Glutamatergic neuron (in vitro differentiated cells): ENCODE data around the gene DEAF1. TPM values are rescaled to one million over a fixed set of nuclear protein-coding genes. Genes with fewer than 3 reads are reported as not detected.

Experiments
- DNase-seq: peaks from one replicate; pipeline ENCODE4 v3.0.0; 2022
- H3K27ac Mint-ChIP-seq: one replicate; pipeline ENCODE4 v1.8.0; 2020; ENCODE audit warnings: mild to moderate bottlenecking, mixed read lengths, inconsistent platforms; ENCODE audit not compliant: unreplicated experiment
- H3K27me3 Mint-ChIP-seq: one replicate; pipeline ENCODE4 v1.8.0; 2020; ENCODE audit warnings: mild to moderate bottlenecking, moderate library complexity, mixed read lengths, inconsistent platforms; ENCODE audit not compliant: unreplicated experiment
- H3K36me3 Mint-ChIP-seq: one replicate; pipeline ENCODE4 v1.8.0; 2020; ENCODE audit warnings: mild to moderate bottlenecking, mixed read lengths, inconsistent platforms; ENCODE audit not compliant: unreplicated experiment
- H3K4me1 Mint-ChIP-seq: one replicate; pipeline ENCODE4 v1.8.0; 2020; ENCODE audit warnings: mild to moderate bottlenecking, low read depth, mixed read lengths, inconsistent platforms; ENCODE audit not compliant: unreplicated experiment
- H3K4me3 Mint-ChIP-seq: one replicate; pipeline ENCODE4 v1.8.0; 2020; ENCODE audit warnings: mild to moderate bottlenecking, mixed read lengths, inconsistent platforms; ENCODE audit not compliant: unreplicated experiment
- H3K9me3 Mint-ChIP-seq: one replicate; pipeline ENCODE4 v1.8.0; 2020; ENCODE audit warnings: mild to moderate bottlenecking, moderate library complexity, mixed read lengths, inconsistent platforms; ENCODE audit not compliant: unreplicated experiment
- CTCF ChIP-seq: fragments of 200-600 bp; sonication (generic); IDR thresholded peaks from one replicate; pipeline ENCODE4 v1.5.0; 2021; ENCODE audit not compliant: partially characterized antibody, unreplicated experiment
- total RNA-seq: library from RNA; stranded (reverse); fragmentation: NEBNext Ultra II Directional; extraction: Animal tissue kit (Norgen Biotek cat#: 25700); gene quantifications from one replicate; pipeline ENCODE4 v1.2.1, GENCODE V29; 2021; ENCODE audit not compliant: unreplicated experiment

DEAF1 gene
- total RNA-seq, 1 donor from 2014 or later = 51.5 TPM

- no peak for TF ChIP-seq CTCF
- Mint-ChIP-seq H3K36me3 (no peaks in the 10 kb centered on the region), H3K4me1 (no peaks in the 10 kb centered on the region), H3K27ac (no peak overlapping the region), H3K27me3 (peaks cover 6% of the 10 kb centered on the region), H3K4me3 (no peak overlapping the region), H3K9me3 (peaks cover 3% of the 10 kb centered on the region)
- DNase-seq = no peak
Observed at GRCh38 chr11:727281-727701, 32.3 kb upstream of the DEAF1 start.

- Mint-ChIP-seq H3K27ac (no peak overlapping the region), H3K4me1 (no peaks in the 10 kb centered on the region), H3K36me3 (no peaks in the 10 kb centered on the region), H3K27me3 (peaks cover 6% of the 10 kb centered on the region), H3K4me3 (no peak overlapping the region), H3K9me3 (peaks cover 3% of the 10 kb centered on the region)
- TF ChIP-seq CTCF = no peak
- no peak for DNase-seq
Observed at GRCh38 chr11:726278-727220, 31.5 kb upstream of the DEAF1 start.

- Mint-ChIP-seq H3K36me3 (no peaks in the 10 kb centered on the region), H3K27ac (no peak overlapping the region), H3K4me3 (no peak overlapping the region), H3K27me3 (peaks cover 6% of the 10 kb centered on the region), H3K9me3 (peaks cover 3% of the 10 kb centered on the region), H3K4me1 (no peaks in the 10 kb centered on the region)
- DNase-seq = no peak
- no peak for TF ChIP-seq CTCF
Observed at GRCh38 chr11:725624-726202, 30.7 kb upstream of the DEAF1 start.

GRCh38 chr11:724778-725386 lies 29.9 kb upstream of the DEAF1 start:
- no peak for DNase-seq
- Mint-ChIP-seq H3K4me1 (no peaks in the 10 kb centered on the region), H3K4me3 (no peak overlapping the region), H3K27ac (no peak overlapping the region), H3K27me3 (peaks cover 6% of the 10 kb centered on the region), H3K9me3 (peaks cover 3% of the 10 kb centered on the region), H3K36me3 (no peaks in the 10 kb centered on the region)
- TF ChIP-seq CTCF = no peak
